Small intestine (tissue), 7 donors: ENCODE measurements around the gene TBXAS1. TPM values are rescaled to one million over a fixed set of nuclear protein-coding genes. Genes with fewer than 3 reads are reported as not detected.

Experiments
- DNase-seq, 2 donors: peaks; one replicate each; pipeline versions ENCODE4 v3.0.0 to v3.0.0-alpha.2; 2013
- FAIRE-seq: peaks from 2 replicates; lab custom pipeline; 2012; peaks lifted over from hg19 to GRCh38; lab: Jason Lieb, UNC
- H3K27ac ChIP-seq, 3 donors: one replicate each; pipeline ENCODE4 v1.5.1; 2013; ENCODE audit warnings: low read length in 2 of 3, mild to moderate bottlenecking in 2 of 3, control low read depth in 1 of 3, inconsistent platforms in 1 of 3, low read depth in 1 of 3, moderate library complexity in 1 of 3
- H3K27me3 ChIP-seq, 3 donors: one replicate each; pipeline ENCODE4 v1.6.1; 2013; ENCODE audit warnings: low read length in 3 of 3, inconsistent platforms in 1 of 3; ENCODE audit not compliant: control insufficient read depth in 3 of 3, insufficient read depth in 3 of 3
- H3K36me3 ChIP-seq, 3 donors: one replicate each; pipeline ENCODE4 v1.6.1; 2013; ENCODE audit warnings: low read length in 3 of 3, inconsistent platforms in 1 of 3, low read depth in 1 of 3, mild to moderate bottlenecking in 1 of 3, moderate library complexity in 1 of 3; ENCODE audit not compliant: control insufficient read depth in 3 of 3, insufficient read depth in 2 of 3
- H3K4me1 ChIP-seq, 3 donors: one replicate each; pipeline ENCODE4 v1.6.1; 2013; ENCODE audit warnings: low read length in 2 of 3, inconsistent platforms in 1 of 3, low read depth in 1 of 3, mild to moderate bottlenecking in 1 of 3, moderate library complexity in 1 of 3; ENCODE audit not compliant: control insufficient read depth in 3 of 3, insufficient read depth in 2 of 3
- H3K4me3 ChIP-seq, 3 donors: one replicate each; pipeline ENCODE4 v1.5.1; 2013; ENCODE audit warnings: low read length in 3 of 3, control low read depth in 1 of 3, inconsistent platforms in 1 of 3, low read depth in 1 of 3, mild to moderate bottlenecking in 1 of 3, moderate library complexity in 1 of 3
- H3K9me3 ChIP-seq, 2 donors: one replicate each; pipeline ENCODE4 v1.6.1; 2013; ENCODE audit warnings: low read depth in 1 of 2, low read length in 1 of 2; ENCODE audit not compliant: control insufficient read depth in 2 of 2, insufficient read depth in 1 of 2
- WGBS, 3 donors: extraction: QIAGEN DNeasy Blood & Tissue Kit; methylation state at CpG; one replicate each; pipeline ENCODE4 v1.1.7; 2013; 5-methylcytosine and 5-hydroxymethylcytosine counted together
- polyA plus RNA-seq, 4 donors: library from polyadenylated mRNA; stranded (reverse) in 3 of 4; unstranded in 1 of 4; fragments of 200-250 nt in 3 of 4; fragments of 120-200 nt in 1 of 4; gene quantifications; one replicate each; pipeline versions ENCODE4 v1.2.1 to v1.2.3, GENCODE V29; 2013
- donor health status: healthy with polysubstance abuse.
- donor health status: control.
- donor health status: control.
- donor health status: Bipolar disorder and iron deficiency.
- donor health status: healthy.

Gene TBXAS1
- polyA plus RNA-seq, 4 donors: 1.1 to 8.2 (median 7.0) TPM

- WGBS, 3 donors: 89 to 90% (median 89%) methylated on average over 7 of the region's 7 CpGs
- H3K4me3 ChIP-seq: no peak overlapping the region
- no peaks in the 10 kb centered on the region for H3K9me3 ChIP-seq
- FAIRE-seq (no peak), DNase-seq (no peak)
- no peaks in the 10 kb centered on the region for H3K36me3 ChIP-seq
- H3K27ac ChIP-seq: no peak overlapping the region
- no peaks in the 10 kb centered on the region for H3K27me3 ChIP-seq
- no peaks in the 10 kb centered on the region for H3K4me1 ChIP-seq
Observed at GRCh38 chr7:140005341-140005740, 176.3 kb downstream of the TBXAS1 start.

- H3K9me3 ChIP-seq: no peaks in the 10 kb centered on the region
- H3K4me1 ChIP-seq: no peaks in the 10 kb centered on the region
- H3K4me3 ChIP-seq: no peak overlapping the region
- no peaks in the 10 kb centered on the region for H3K36me3 ChIP-seq
- DNase-seq: peak; percentile 28 to 65
- no peak overlapping the region for H3K27ac ChIP-seq
- FAIRE-seq: no peak
- WGBS, 3 donors: 33 to 58% (median 46%) methylated on average over 13 of the region's 13 CpGs
- no peaks in the 10 kb centered on the region for H3K27me3 ChIP-seq
Observed at GRCh38 chr7:140005754-140006503, 176.9 kb downstream of the TBXAS1 start.

- no peaks in the 10 kb centered on the region for H3K27me3 ChIP-seq
- no peaks in the 10 kb centered on the region for H3K4me1 ChIP-seq
- no peak overlapping the region for H3K27ac ChIP-seq
- H3K36me3 ChIP-seq: no peaks in the 10 kb centered on the region
- 93 to 96% (median 93%) methylated on average over 10 of the region's 10 CpGs for WGBS, 3 donors
- no peak overlapping the region for H3K4me3 ChIP-seq
- FAIRE-seq (no peak), DNase-seq (no peak)
- H3K9me3 ChIP-seq: no peaks in the 10 kb centered on the region
Observed at GRCh38 chr7:140006600-140006999, 177.5 kb downstream of the TBXAS1 start.

GRCh38 chr7:140007051-140007690 lies 178.1 kb downstream of the TBXAS1 start:
- Histone ChIP-seq H3K4me1 (no peaks in the 10 kb centered on the region), H3K27me3 (no peaks in the 10 kb centered on the region), H3K4me3 (no peak overlapping the region), H3K27ac (no peak overlapping the region), H3K9me3 (no peaks in the 10 kb centered on the region), H3K36me3 (no peaks in the 10 kb centered on the region)
- DNase-seq (no peak), FAIRE-seq (no peak)
- WGBS, 3 donors: 88 to 94% (median 92%) methylated on average over 11 of the region's 11 CpGs

GRCh38 chr7:140008755-140009610 lies 179.9 kb downstream of the TBXAS1 start:
- 65 to 89% (median 76%) methylated on average over 15 to 16 of the region's 16 CpGs for WGBS, 3 donors
- no peaks in the 10 kb centered on the region for H3K27me3 ChIP-seq
- H3K9me3 ChIP-seq: no peaks in the 10 kb centered on the region
- H3K4me3 ChIP-seq: no peak overlapping the region
- DNase-seq: no peak
- H3K27ac ChIP-seq: no peak overlapping the region
- H3K4me1 ChIP-seq: no peaks in the 10 kb centered on the region
- FAIRE-seq: no peak
- H3K36me3 ChIP-seq: no peaks in the 10 kb centered on the region

GRCh38 chr7:140009735-140010134 lies 180.7 kb downstream of the TBXAS1 start:
- no peak overlapping the region for H3K4me3 ChIP-seq
- 55 to 85% (median 68%) methylated on average over 9 to 11 of the region's 11 CpGs for WGBS, 3 donors
- no peak for DNase-seq
- no peaks in the 10 kb centered on the region for H3K27me3 ChIP-seq
- H3K9me3 ChIP-seq: no peaks in the 10 kb centered on the region
- no peaks in the 10 kb centered on the region for H3K4me1 ChIP-seq
- no peak overlapping the region for H3K27ac ChIP-seq
- H3K36me3 ChIP-seq: no peaks in the 10 kb centered on the region
- FAIRE-seq: no peak

- H3K27me3 ChIP-seq: no peaks in the 10 kb centered on the region
- H3K4me3 ChIP-seq: no peak overlapping the region
- no peak for FAIRE-seq
- no peaks in the 10 kb centered on the region for H3K9me3 ChIP-seq
- no peaks in the 10 kb centered on the region for H3K36me3 ChIP-seq
- no peak for DNase-seq
- 87 to 92% (median 89%) methylated on average over 9 of the region's 9 CpGs for WGBS, 3 donors
- H3K4me1 ChIP-seq: no peaks in the 10 kb centered on the region
- no peak overlapping the region for H3K27ac ChIP-seq
Observed at GRCh38 chr7:140010194-140010895, 181.3 kb downstream of the TBXAS1 start.

GRCh38 chr7:140013676-140014075 lies 184.6 kb downstream of the TBXAS1 start:
- FAIRE-seq (no peak), DNase-seq (no peak)
- H3K4me3 ChIP-seq: no peak overlapping the region
- H3K4me1 ChIP-seq: no peaks in the 10 kb centered on the region
- no peak overlapping the region for H3K27ac ChIP-seq
- H3K9me3 ChIP-seq: no peaks in the 10 kb centered on the region
- H3K36me3 ChIP-seq: peaks cover 0 to 4% (median 0%) of the 10 kb centered on the region in 3 donors
- no peaks in the 10 kb centered on the region for H3K27me3 ChIP-seq
- 89 to 95% (median 94%) methylated on average over 4 of the region's 4 CpGs for WGBS, 3 donors
